Activated CD8-positive, alpha-beta memory T cell treated with anti-CD3 and anti-CD28 coated beads for 36 hours (primary cell): ENCODE measurements around the gene FANCB. TPM values are rescaled to one million over a fixed set of nuclear protein-coding genes. Genes with fewer than 3 reads are reported as not detected.

Experiments
- CTCF ChIA-PET: fragments of 350-600 bp; sonication (Branson Sonifier 250); formaldehyde crosslinking; loops from one replicate; lab custom pipeline; 2021; ENCODE audit warnings: antibody characterized with exemption; lab: Charles Lee
- POLR2A ChIA-PET: fragments of 350-600 bp; sonication (Branson Sonifier 250); formaldehyde crosslinking; loops from one replicate; lab custom pipeline; 2021; ENCODE audit warnings: antibody characterized with exemption; lab: Charles Lee
- total RNA-seq, 2 experiments: library from RNA; stranded (reverse); gene quantifications; one replicate each; pipeline ENCODE4 v1.2.3, GENCODE V29; 2021

The FANCB gene
- total RNA-seq, 2 experiments from 2014 or later = 12.2 to 14.0 TPM

DNA sequence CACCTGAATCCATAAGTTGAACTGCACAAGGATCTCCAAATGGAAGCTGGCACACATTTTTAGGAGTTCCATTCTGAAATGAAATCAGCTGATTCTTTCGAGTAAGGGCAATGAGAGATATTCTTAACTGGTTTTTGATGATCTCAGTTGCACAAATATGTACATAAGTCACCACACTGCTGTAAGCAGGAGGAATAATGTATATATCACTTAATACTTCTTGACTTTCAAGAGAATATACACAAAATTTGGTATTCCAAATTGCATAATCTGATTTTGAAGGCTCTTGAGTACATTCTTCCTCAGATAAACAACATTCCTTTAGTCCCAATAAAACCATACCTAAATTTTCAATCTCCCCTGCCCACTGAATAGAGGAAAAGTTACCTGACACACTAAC lies 8.2 kb downstream of the FANCB start:
- CTCF ChIA-PET = no interaction called here
- POLR2A ChIA-PET = no interaction called here

DNA sequence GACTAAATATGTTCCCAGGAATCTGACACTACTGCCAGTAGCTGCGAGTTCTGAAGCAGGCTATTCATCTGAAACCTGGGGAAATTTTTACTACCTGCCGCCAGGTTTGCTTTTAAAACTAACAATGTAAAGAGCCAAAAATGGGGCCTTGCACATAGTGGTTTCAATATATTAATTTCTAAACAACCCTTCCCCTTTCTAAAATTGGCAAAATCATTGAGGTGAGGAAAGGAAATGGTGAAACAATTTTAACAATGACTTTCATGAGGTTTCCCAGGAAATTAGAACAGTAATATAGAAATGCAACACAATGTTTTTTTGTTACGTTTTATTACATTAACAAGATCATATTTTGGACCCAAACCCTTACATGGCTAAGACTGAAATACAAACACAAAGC lies 21.3 kb downstream of the FANCB start:
- ChIA-PET POLR2A (no interaction called here), CTCF (no interaction called here)

DNA sequence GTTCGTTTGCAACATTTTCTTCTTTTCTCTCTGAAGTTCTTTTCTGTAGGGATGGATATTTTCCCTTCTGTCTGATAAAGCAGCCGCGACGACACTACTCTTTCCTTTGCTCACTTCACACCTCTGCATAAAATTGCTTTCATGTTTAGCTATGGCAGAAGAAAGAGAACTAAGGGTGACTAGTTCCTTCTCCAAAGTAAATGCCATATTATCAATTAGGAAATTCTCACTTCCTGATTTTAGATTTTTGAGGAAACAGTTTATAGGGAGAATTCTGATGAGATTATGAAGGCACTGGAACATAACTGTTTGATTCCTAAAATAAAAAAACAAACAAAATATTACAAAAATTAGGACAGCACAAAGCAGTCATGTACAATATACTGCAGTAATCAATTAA lies 29.2 kb downstream of the FANCB start:
- POLR2A ChIA-PET = no interaction called here
- CTCF ChIA-PET = no interaction called here

DNA sequence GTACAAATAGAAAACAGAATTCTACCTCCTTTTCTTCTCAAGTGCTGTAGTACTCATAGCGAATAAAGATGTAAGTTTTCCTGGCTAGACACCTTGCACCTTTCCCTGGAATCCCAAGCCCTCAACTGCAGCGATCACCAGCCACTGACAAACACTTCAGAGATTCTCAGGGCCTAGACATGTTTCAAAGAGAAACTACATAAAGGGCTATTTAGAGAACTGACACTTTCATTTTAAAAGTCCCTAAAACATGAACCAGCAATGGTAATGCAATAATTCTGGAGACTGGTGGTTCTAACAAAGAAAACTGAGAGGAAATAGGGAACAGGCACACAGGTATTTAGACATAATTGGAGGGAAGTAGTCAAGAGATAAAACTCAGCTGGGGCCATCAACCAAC lies 35.7 kb downstream of the FANCB start:
- CTCF ChIA-PET = no interaction called here
- POLR2A ChIA-PET = no interaction called here

DNA sequence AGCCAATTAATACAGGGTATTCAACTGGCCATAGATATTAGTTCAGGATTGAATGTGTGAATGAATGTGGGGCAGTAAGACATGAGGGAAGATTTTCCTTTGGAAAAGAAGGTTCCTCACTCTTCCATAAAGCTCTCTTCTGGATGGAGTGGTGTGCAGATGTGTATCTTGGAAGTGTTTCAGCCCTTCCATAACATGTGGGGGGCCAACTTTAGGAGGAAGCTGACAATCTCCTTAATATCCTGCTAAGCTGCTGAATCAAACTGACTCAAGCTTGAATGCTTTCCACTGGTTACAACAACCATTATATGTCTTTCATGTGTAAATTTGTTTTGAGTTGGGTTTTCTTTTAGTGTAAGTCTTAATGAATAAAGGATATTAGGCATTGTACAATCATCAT lies 40.3 kb downstream of the FANCB start:
- ChIA-PET POLR2A (no interaction called here), CTCF (no interaction called here)

DNA sequence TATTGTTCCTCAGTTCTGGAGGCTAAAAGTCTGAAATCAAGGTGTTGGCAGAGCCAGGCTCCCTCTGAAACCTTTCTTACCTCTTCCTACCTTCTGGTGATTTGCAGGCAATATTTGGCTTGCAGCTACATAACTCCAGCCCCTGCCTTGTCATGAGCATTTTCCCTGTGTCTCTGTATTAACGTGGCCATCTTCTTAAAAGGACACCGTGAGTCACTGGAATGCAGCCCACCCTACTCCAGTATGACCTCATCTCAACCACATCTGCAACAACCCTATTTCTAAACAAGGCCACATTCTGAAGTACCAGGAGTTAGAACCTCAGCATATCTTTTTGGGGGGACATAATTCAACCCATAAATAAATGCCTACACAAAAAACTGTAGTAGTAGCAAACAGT lies 40.7 kb downstream of the FANCB start:
- ChIA-PET POLR2A (no interaction called here), CTCF (no interaction called here)

DNA sequence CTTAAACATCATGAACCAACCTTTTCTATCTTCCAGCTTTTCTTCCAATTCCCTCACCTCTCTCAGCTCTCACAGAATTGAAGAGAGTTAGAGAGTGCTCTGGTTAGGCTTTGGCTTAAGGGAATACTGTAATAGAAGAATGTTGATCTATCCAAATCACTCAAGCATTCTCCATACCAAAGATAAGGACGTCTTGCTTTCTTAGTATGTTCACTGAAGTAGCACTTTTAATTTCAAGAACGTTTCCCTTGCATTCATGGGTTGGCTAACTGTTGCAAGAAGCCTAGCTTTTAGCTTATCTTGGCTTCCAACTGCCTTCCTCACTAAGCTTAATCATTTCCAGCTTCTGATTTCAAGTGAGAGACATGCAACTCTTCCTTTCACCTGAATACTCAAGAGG lies 43.2 kb downstream of the FANCB start:
- ChIA-PET CTCF (no interaction called here), POLR2A (no interaction called here)

DNA sequence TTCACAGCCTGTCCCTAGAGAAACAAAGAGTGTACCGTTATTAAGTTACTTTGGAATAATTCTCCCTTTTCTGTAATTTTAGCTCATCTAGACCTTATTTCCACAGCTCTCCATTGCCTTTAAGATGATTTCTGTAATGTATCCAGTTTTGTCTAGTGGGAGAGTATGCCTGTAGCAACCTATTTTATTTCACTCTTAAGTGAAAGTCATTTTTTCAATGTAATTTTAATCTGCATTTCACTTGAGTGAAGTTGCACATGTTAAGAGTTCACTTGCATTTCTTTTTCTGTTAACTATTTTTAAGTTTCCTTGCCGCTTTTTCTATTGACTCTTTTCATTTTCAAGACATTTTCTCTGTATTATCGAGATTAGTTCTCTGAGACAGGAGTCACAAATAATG lies 46.5 kb downstream of the FANCB start:
- POLR2A ChIA-PET = no interaction called here
- CTCF ChIA-PET = no interaction called here

DNA sequence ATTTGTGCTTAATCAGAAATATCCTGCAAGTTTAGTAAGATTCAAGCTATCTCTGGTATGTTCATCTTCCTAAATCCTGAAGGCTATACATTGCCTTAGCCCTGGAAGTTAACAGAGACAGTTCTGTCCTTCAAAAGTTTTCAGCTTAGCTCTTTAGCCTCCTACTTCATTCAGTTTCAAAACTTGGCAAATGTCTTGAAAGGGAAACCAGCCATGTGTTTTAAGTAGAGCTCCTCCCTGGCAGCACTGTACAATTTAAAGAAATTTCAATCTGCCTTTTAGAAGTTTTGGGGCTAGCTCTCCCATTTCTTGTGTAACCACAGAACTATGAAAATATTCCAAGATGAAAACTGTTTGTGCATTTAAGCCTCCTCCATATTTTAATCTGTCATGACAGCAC lies 47.0 kb downstream of the FANCB start:
- CTCF ChIA-PET = no interaction called here
- POLR2A ChIA-PET = no interaction called here

DNA sequence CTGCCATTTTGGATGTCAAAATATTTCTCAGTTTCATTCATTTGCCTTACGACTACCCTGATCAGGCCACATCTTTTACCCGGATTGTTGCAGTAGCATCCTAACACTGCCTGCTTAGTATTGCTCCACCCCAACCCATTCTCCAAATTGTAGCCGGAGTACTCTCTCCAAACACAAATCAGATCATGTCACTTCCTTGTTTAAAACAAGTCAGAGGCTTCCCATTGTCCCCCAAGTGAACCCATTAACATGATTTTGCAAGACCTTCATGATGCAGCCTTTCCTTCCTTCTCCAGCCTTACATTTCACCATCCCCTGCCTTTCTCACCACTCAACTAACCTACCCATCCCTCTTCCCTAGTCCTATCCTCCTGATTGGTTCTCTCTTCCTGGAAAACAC lies 53.1 kb downstream of the FANCB start:
- ChIA-PET POLR2A (no interaction called here), CTCF (no interaction called here)

DNA sequence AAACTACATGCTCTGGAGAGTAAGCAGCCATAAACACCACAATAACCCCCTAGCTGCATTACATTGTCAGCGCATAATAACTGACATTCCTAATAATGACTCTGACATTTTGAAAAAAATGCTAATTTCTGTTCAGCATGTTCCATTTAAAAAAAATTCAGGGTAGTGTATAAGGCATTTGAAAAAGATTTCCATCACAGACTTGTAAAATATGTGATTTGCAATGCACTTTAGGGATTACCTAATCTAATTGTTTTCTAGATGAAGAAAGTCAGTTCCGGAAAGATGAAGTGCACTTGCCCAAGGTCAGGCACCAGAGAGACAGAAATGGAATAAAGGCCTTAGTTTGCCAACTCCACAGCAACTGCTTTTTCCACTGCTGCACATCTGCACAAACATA lies 55.3 kb downstream of the FANCB start:
- POLR2A ChIA-PET = no interaction called here
- CTCF ChIA-PET = no interaction called here

DNA sequence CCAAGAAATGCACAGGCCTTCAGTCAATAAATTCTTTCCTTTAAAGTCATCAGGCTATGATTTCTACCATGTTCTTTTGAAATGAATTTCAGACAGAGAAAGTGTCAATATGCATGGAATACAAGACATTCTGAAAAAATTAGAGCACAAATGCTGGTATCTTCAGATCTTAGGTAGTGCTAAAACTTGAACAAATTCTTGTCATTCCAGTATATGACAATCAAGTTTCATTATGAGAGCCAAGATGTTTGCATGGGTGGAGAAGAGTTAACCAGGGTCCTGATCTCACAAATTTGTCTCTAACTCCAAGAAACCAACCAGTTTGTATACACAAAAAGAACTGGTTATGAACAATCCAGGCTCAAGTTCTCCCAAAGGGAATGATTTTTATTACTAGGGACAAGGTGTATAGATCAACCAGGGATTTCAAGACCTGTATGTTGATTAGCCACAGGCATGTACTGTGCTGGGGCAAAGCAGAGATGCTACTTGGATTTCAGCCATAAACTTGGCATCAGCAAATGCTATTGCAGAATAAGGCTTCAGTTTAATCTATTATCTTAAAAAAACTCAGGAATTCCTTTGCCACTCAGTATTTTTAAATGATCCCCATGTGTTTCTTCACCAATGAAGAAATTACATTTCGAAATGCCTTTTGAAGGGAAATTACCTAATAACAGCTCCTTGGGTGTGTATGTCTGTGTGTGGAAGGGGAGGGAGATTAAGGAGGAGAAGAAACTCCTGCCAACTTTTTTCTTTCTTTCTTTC lies 69.7 kb downstream of the FANCB start:
- ChIA-PET CTCF (no interaction called here), POLR2A (no interaction called here)

DNA sequence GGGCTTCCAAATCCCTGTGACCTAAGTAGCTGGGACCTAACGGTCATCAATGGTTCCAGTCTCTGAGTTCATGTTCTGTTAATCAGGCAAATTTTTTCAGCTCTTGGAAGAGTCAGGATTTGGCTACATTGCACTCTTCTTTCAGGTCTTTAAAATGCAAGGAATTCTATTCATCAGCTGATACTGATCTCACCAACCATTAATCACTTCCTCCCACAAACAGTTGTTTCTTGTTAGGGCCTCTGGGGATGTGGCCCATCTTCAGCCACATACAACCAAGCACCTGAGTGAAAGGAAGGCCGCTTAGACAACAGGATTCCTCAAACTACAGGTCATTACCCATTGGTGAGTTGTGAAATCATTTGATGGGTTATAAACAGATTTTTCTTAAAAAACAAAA lies 71.7 kb downstream of the FANCB start:
- CTCF ChIA-PET = no interaction called here

DNA sequence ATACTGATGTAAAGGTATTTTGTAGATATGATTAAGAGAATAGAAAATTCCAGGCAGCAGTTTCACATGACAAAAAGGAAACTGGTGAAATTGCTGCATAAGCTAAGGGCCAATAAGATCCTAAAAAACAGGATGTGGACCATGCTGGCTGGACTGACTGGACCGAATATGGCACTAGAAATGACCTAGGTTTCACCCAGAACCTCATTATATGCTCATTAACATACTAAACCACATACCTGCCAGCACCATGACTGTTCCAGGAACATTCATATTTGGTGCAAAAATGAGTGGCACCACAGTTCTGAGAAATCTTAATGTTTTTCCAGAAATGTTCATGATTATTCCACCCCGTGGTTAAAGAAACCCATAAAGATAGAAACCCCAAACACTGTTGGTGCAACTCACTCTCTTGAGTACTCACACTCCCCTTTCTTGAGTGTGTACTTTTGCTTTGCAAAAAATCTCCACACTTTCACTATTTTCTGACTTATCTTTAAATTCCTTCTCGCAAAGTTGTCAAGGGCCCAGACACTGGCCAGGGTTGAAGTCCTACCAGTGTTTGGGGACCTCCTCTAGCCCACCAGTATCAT lies 74.0 kb downstream of the FANCB start:
- ChIA-PET POLR2A (no interaction called here), CTCF (no interaction called here)

More for the DNA sequence above, 71.7 kb downstream of the FANCB start:
- POLR2A ChIA-PET = no interaction called here

Other genes starting within 250 kb of the FANCB start
- gene MOSPD2, start 352 bp upstream of the FANCB start, total RNA-seq = 1 to 10 TPM; 8.2 to 9.5 TPM